Parathyroid adenoma (tissue), 2 donors: ENCODE results near the gene FBXL7.

ENCODE experiments used
- H2AFZ ChIP-seq: fragments of 300-600 bp; sonication (generic); one replicate; pipeline ENCODE4 v1.7.0; 2017; ENCODE audit warnings: antibody characterized with exemption, mild to moderate bottlenecking
- H3K27ac ChIP-seq: fragments of 300-600 bp; sonication (generic); one replicate; pipeline ENCODE4 v1.7.0; 2017
- H3K27me3 ChIP-seq: fragments of 300-600 bp; sonication (generic); one replicate; pipeline ENCODE4 v1.7.0; 2017; ENCODE audit warnings: low read length; ENCODE audit not compliant: control insufficient read depth, insufficient read depth
- H3K36me3 ChIP-seq: fragments of 300-600 bp; sonication (generic); one replicate; pipeline ENCODE4 v1.7.0; 2017; ENCODE audit warnings: low read length; ENCODE audit not compliant: control insufficient read depth, insufficient read depth
- H3K4me1 ChIP-seq: fragments of 300-600 bp; sonication (generic); one replicate; pipeline ENCODE4 v1.7.0; 2017; ENCODE audit warnings: control low read depth
- H3K4me2 ChIP-seq: fragments of 300-600 bp; sonication (generic); one replicate; pipeline ENCODE4 v1.7.0; 2017; ENCODE audit warnings: low read length
- H3K4me3 ChIP-seq: fragments of 300-600 bp; sonication (generic); one replicate; pipeline ENCODE4 v1.7.0; 2017; ENCODE audit warnings: low read depth, low read length
- H3K79me2 ChIP-seq: fragments of 300-600 bp; sonication (generic); one replicate; pipeline ENCODE4 v1.7.0; 2017; ENCODE audit warnings: control low read depth
- H3K9ac ChIP-seq: fragments of 300-600 bp; sonication (generic); one replicate; pipeline ENCODE4 v1.7.0; 2017; ENCODE audit warnings: mild to moderate bottlenecking
- H3K9me3 ChIP-seq: fragments of 300-600 bp; sonication (generic); one replicate; pipeline ENCODE4 v1.7.0; 2017; ENCODE audit warnings: low read length; ENCODE audit not compliant: control insufficient read depth
- CTCF ChIP-seq: fragments of 300-600 bp; sonication (generic); IDR thresholded peaks from one replicate; pipeline ENCODE4 v1.7.0; 2017; ENCODE audit warnings: antibody characterized with exemption, mild to moderate bottlenecking
- donor health status: primary hyperparathyroidism.

FBXL7 gene

GRCh38 chr5:15550502-15551112, 50.6 kb downstream of the FBXL7 start:
- H3K27ac ChIP-seq: no peak overlapping the region
- no peak for TF ChIP-seq CTCF
- no peak overlapping the region for H2AFZ ChIP-seq
- H3K79me2 ChIP-seq: no peaks in the 10 kb centered on the region
- no peak overlapping the region for H3K9ac ChIP-seq
- no peaks in the 10 kb centered on the region for H3K27me3 ChIP-seq
- H3K36me3 ChIP-seq: no peaks in the 10 kb centered on the region
- no peak overlapping the region for H3K4me3 ChIP-seq
- H3K4me2 ChIP-seq: no peak overlapping the region
- H3K4me1 ChIP-seq: no peaks in the 10 kb centered on the region
- no peaks in the 10 kb centered on the region for H3K9me3 ChIP-seq

- TF ChIP-seq CTCF: no peak
- Histone ChIP-seq H3K9ac (no peak overlapping the region), H3K4me1 (no peaks in the 10 kb centered on the region), H2AFZ (no peak overlapping the region), H3K27ac (no peak overlapping the region), H3K4me3 (no peak overlapping the region), H3K27me3 (no peaks in the 10 kb centered on the region), H3K9me3 (no peaks in the 10 kb centered on the region), H3K36me3 (no peaks in the 10 kb centered on the region), H3K4me2 (no peak overlapping the region), H3K79me2 (no peaks in the 10 kb centered on the region)
These were observed 51.1 kb downstream of the FBXL7 start for GRCh38 chr5:15551113-15551504.

GRCh38 chr5:15554542-15554941, 54.6 kb downstream of the FBXL7 start:
- Histone ChIP-seq H2AFZ (no peak overlapping the region), H3K4me3 (no peak overlapping the region), H3K4me2 (no peak overlapping the region), H3K79me2 (no peaks in the 10 kb centered on the region), H3K4me1 (no peaks in the 10 kb centered on the region), H3K27me3 (no peaks in the 10 kb centered on the region), H3K27ac (no peak overlapping the region), H3K36me3 (no peaks in the 10 kb centered on the region), H3K9ac (no peak overlapping the region), H3K9me3 (no peaks in the 10 kb centered on the region)
- no peak for TF ChIP-seq CTCF

- H3K4me2 ChIP-seq: no peak overlapping the region
- no peak overlapping the region for H3K4me3 ChIP-seq
- H3K79me2 ChIP-seq: no peaks in the 10 kb centered on the region
- H3K36me3 ChIP-seq: no peaks in the 10 kb centered on the region
- no peaks in the 10 kb centered on the region for H3K27me3 ChIP-seq
- no peak overlapping the region for H3K9ac ChIP-seq
- no peaks in the 10 kb centered on the region for H3K9me3 ChIP-seq
- H3K4me1 ChIP-seq: no peaks in the 10 kb centered on the region
- H3K27ac ChIP-seq: no peak overlapping the region
- H2AFZ ChIP-seq: no peak overlapping the region
- no peak for TF ChIP-seq CTCF
These were observed 55.2 kb downstream of the FBXL7 start for GRCh38 chr5:15555176-15555575.

- Histone ChIP-seq H3K36me3 (no peaks in the 10 kb centered on the region), H3K27me3 (no peaks in the 10 kb centered on the region), H2AFZ (no peak overlapping the region), H3K4me1 (no peaks in the 10 kb centered on the region), H3K9ac (no peak overlapping the region), H3K4me2 (no peak overlapping the region), H3K4me3 (no peak overlapping the region), H3K9me3 (no peaks in the 10 kb centered on the region), H3K79me2 (no peaks in the 10 kb centered on the region), H3K27ac (no peak overlapping the region)
- TF ChIP-seq CTCF: no peak
These were observed 58.3 kb downstream of the FBXL7 start for GRCh38 chr5:15558240-15558639.
